HepG2 (cell line): ENCODE data around the gene EIF5A2.

Experiments
- NR3C1 ChIP-seq: sonication (generic); formaldehyde crosslinking; IDR thresholded peaks from 2 replicates; pipeline ENCODE4 v1.4.0; 2020; ENCODE audit warnings: missing genetic modification reagents
- ZNF792 ChIP-seq: IDR thresholded peaks from 2 replicates; pipeline ENCODE4 v1.6.1; 2016
- ZSCAN20 ChIP-seq: sonication (generic); formaldehyde crosslinking; IDR thresholded peaks from 2 replicates; pipeline ENCODE4 v1.4.0; 2020; ENCODE audit warnings: missing genetic modification reagents, mild to moderate bottlenecking, borderline replicate concordance
- TF ChIP-seq, protein P1 (sequence below): sonication (generic); formaldehyde crosslinking; IDR thresholded peaks from 2 replicates; pipeline ENCODE4 v1.5.0; 2020; ENCODE audit warnings: mild to moderate bottlenecking, missing genetic modification reagents, moderate library complexity

DNA sequence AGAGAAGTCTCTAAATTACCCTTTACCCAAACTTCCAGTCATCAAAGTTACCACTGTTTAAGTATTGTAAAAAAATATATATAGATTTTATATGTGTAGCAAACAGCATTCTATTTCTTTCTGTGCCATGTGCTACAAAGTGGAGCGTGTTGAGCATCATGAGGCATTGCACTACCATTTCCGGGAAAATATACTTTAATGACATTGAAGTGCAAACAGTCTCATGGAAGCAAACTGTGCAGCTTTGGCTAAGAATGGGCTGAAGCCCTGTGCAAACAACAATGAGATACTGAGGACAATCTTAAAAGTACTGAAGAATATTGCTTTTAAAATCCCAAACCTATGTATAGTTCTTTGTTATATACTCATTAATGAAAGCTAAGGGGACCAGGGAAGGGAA is 31.9 kb downstream of the EIF5A2 start:
- TF ChIP-seq, protein P1, sequence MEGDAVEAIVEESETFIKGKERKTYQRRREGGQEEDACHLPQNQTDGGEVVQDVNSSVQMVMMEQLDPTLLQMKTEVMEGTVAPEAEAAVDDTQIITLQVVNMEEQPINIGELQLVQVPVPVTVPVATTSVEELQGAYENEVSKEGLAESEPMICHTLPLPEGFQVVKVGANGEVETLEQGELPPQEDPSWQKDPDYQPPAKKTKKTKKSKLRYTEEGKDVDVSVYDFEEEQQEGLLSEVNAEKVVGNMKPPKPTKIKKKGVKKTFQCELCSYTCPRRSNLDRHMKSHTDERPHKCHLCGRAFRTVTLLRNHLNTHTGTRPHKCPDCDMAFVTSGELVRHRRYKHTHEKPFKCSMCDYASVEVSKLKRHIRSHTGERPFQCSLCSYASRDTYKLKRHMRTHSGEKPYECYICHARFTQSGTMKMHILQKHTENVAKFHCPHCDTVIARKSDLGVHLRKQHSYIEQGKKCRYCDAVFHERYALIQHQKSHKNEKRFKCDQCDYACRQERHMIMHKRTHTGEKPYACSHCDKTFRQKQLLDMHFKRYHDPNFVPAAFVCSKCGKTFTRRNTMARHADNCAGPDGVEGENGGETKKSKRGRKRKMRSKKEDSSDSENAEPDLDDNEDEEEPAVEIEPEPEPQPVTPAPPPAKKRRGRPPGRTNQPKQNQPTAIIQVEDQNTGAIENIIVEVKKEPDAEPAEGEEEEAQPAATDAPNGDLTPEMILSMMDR, result no peak
- TF ChIP-seq ZNF792 (CRISPR knock-in tag), result no peak
- no peak for TF ChIP-seq NR3C1 (CRISPR knock-in tag)
- TF ChIP-seq ZSCAN20 (CRISPR knock-in tag), result no peak
